Measurements from ENCODE around the gene KRTAP4-5.
"Not testable (repeated sequence)": the region's sequence is repeated elsewhere in the genome, so short reads cannot be mapped to it uniquely, and the experiment has no call there.

The KRTAP4-5 gene

GRCh38 chr17:41144846-41145245, 4.8 kb downstream of the KRTAP4-5 start:
- no peak for FAIRE-seq
- DNase-seq (ENCODE audit: insufficient read length): no peak
- TF ChIP-seq TAF1 (IDR thresholded peaks at IDR 0.05; ENCODE audit: borderline replicate concordance, low read depth, low read length) (no peak), POLR2A (IDR thresholded peaks at IDR 0.05; ENCODE audit: low read depth, low read length) (no peak), POLR2AphosphoS5 (IDR thresholded peaks at IDR 0.05; ENCODE audit: low read depth, low read length) (no peak)

GRCh38 chr17:41141361-41141760, 8.3 kb downstream of the KRTAP4-5 start:
- DNase-seq (ENCODE audit: insufficient read length) (no peak), FAIRE-seq (no peak)
- TF ChIP-seq TAF1 (IDR thresholded peaks at IDR 0.05; ENCODE audit: borderline replicate concordance, low read depth, low read length) (no peak), POLR2AphosphoS5 (IDR thresholded peaks at IDR 0.05; ENCODE audit: low read depth, low read length) (no peak), POLR2A (IDR thresholded peaks at IDR 0.05; ENCODE audit: low read depth, low read length) (no peak)

- TF ChIP-seq POLR2AphosphoS5 (IDR thresholded peaks at IDR 0.05; ENCODE audit: low read depth, low read length): no peak
- no peak for TF ChIP-seq POLR2A (IDR thresholded peaks at IDR 0.05; ENCODE audit: low read depth, low read length)
- TF ChIP-seq TAF1 (IDR thresholded peaks at IDR 0.05; ENCODE audit: borderline replicate concordance, low read depth, low read length): no peak
- no peak for FAIRE-seq
- no peak for DNase-seq (ENCODE audit: insufficient read length)
Observed at GRCh38 chr17:41140360-41141131, 9.1 kb downstream of the KRTAP4-5 start, which contains the start of gene KRTAP4-6. Gene KRTAP4-6, minus strand, starts transcription at chr17:41140544. Its CDS starts 57 bp downstream, at chr17:41140487.

GRCh38 chr17:41139865-41140264, 9.8 kb downstream of the KRTAP4-5 start:
- FAIRE-seq: not testable (repeated sequence)

GRCh38 chr17:41133880-41134735, 15.5 kb downstream of the KRTAP4-5 start:
- FAIRE-seq: no peak
- no peak for DNase-seq (ENCODE audit: insufficient read length)
- no peak for TF ChIP-seq TAF1 (IDR thresholded peaks at IDR 0.05; ENCODE audit: borderline replicate concordance, low read depth, low read length)
- TF ChIP-seq POLR2AphosphoS5 (IDR thresholded peaks at IDR 0.05; ENCODE audit: low read depth, low read length): no peak
- TF ChIP-seq POLR2A (IDR thresholded peaks at IDR 0.05; ENCODE audit: low read depth, low read length): no peak

More at GRCh38 chr17:41139865-41140264, 9.8 kb downstream of the KRTAP4-5 start:
- DNase-seq (ENCODE audit: insufficient read length): not testable (repeated sequence)

GRCh38 chr17:41131979-41132378, 17.6 kb downstream of the KRTAP4-5 start:
- no peak for DNase-seq (ENCODE audit: insufficient read length)
- TF ChIP-seq TAF1 (IDR thresholded peaks at IDR 0.05; ENCODE audit: borderline replicate concordance, low read depth, low read length): no peak
- no peak for TF ChIP-seq POLR2A (IDR thresholded peaks at IDR 0.05; ENCODE audit: low read depth, low read length)
- TF ChIP-seq POLR2AphosphoS5 (IDR thresholded peaks at IDR 0.05; ENCODE audit: low read depth, low read length): no peak
- no peak for FAIRE-seq

- FAIRE-seq (no peak), DNase-seq (ENCODE audit: insufficient read length) (no peak)
- TF ChIP-seq TAF1 (IDR thresholded peaks at IDR 0.05; ENCODE audit: borderline replicate concordance, low read depth, low read length) (no peak), POLR2A (IDR thresholded peaks at IDR 0.05; ENCODE audit: low read depth, low read length) (no peak), POLR2AphosphoS5 (IDR thresholded peaks at IDR 0.05; ENCODE audit: low read depth, low read length) (no peak)
Observed at GRCh38 chr17:41127371-41127770, 22.3 kb downstream of the KRTAP4-5 start.

GRCh38 chr17:41126412-41126811, 23.2 kb downstream of the KRTAP4-5 start:
- TF ChIP-seq POLR2A (IDR thresholded peaks at IDR 0.05; ENCODE audit: low read depth, low read length): no peak
- no peak for TF ChIP-seq TAF1 (IDR thresholded peaks at IDR 0.05; ENCODE audit: borderline replicate concordance, low read depth, low read length)
- TF ChIP-seq POLR2AphosphoS5 (IDR thresholded peaks at IDR 0.05; ENCODE audit: low read depth, low read length): no peak
- FAIRE-seq (no peak), DNase-seq (ENCODE audit: insufficient read length) (no peak)

GRCh38 chr17:41125064-41125463, 24.6 kb downstream of the KRTAP4-5 start:
- TF ChIP-seq POLR2A (IDR thresholded peaks at IDR 0.05; ENCODE audit: low read depth, low read length): no peak
- TF ChIP-seq POLR2AphosphoS5 (IDR thresholded peaks at IDR 0.05; ENCODE audit: low read depth, low read length): no peak
- TF ChIP-seq TAF1 (IDR thresholded peaks at IDR 0.05; ENCODE audit: borderline replicate concordance, low read depth, low read length): no peak
- no peak for FAIRE-seq
- no peak for DNase-seq (ENCODE audit: insufficient read length)

- DNase-seq (ENCODE audit: insufficient read length): not testable (repeated sequence)
Observed at GRCh38 chr17:41123991-41124371, 25.6 kb downstream of the KRTAP4-5 start, which contains the start of gene KRTAP4-12. Gene KRTAP4-12, minus strand, starts transcription at chr17:41124182. Its CDS starts 60 bp downstream, at chr17:41124122.

GRCh38 chr17:41123292-41123990, 26.2 kb downstream of the KRTAP4-5 start:
- DNase-seq (ENCODE audit: insufficient read length); FAIRE-seq: not testable (repeated sequence)

More at GRCh38 chr17:41123991-41124371, 25.6 kb downstream of the KRTAP4-5 start, which contains the start of gene KRTAP4-12:
- not testable (repeated sequence) for FAIRE-seq
